ENCODE data around the gene GRID1.

Gene GRID1

GRCh38 chr10:85789125-85789524 lies 577.5 kb downstream of the GRID1 start:
- TF ChIP-seq EZH2 (IDR thresholded peaks at IDR 0.05; ENCODE audit: borderline replicate concordance, low read length) (no peak), CTCF (IDR thresholded peaks at IDR 0.05; ENCODE audit: low read length) (no peak)
- Histone ChIP-seq H3K36me3 (ENCODE audit: insufficient read depth, low read length) (no peaks in the 10 kb centered on the region), H3K9me3 (ENCODE audit: low read length) (no peaks in the 10 kb centered on the region)

DNA sequence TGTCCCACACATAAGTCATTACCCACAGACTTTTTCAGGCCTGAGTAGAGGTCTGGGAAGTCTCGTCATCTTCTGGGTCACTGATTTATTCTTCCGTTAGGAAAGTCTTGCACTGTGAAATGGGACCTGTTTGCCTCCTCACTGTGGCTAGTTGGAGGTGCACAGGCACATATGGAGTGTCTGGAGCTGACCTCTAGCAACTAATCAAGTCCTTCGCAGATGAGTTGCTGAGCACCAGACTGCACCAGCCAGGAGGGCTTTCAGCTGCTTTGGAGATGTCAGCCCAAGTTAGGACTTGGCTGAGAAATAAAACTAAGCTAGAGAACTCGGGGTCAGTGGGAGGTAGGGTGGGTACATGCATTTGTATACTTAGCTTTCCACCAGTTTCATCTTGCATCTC lies 578.0 kb downstream of the GRID1 start:
- H2AFZ ChIP-seq (ENCODE audit: low read length), result no peak overlapping the region
- no peaks in the 10 kb centered on the region for H3F3A ChIP-seq (ENCODE audit: insufficient read depth, low read length)
- H3K9me2 ChIP-seq (ENCODE audit: low read depth, low read length), result no peaks in the 10 kb centered on the region
- H3K4me3 ChIP-seq (ENCODE audit: low read depth, low read length, poor library complexity, severe bottlenecking), result no peak overlapping the region
- H3K9ac ChIP-seq (ENCODE audit: low read length), result no peak overlapping the region
- H3K27me3 ChIP-seq (ENCODE audit: insufficient read depth, low read length), result no peaks in the 10 kb centered on the region
- H3K4me2 ChIP-seq (ENCODE audit: low read length), result no peak overlapping the region
- TF ChIP-seq CTCF (IDR thresholded peaks at IDR 0.05; ENCODE audit: low read length) (no peak), EZH2 (IDR thresholded peaks at IDR 0.05; ENCODE audit: borderline replicate concordance, low read length) (no peak)
- no peak overlapping the region for H3K27ac ChIP-seq (ENCODE audit: low read depth, low read length, poor library complexity, severe bottlenecking)
- H3K79me2 ChIP-seq (ENCODE audit: insufficient read depth, low read length), result no peaks in the 10 kb centered on the region
- no peaks in the 10 kb centered on the region for H3K9me3 ChIP-seq (ENCODE audit: low read length)
- H4K20me1 ChIP-seq (ENCODE audit: insufficient read depth, low read length), result no peaks in the 10 kb centered on the region
- H3K4me1 ChIP-seq (ENCODE audit: insufficient read depth, low read length, severe bottlenecking), result no peaks in the 10 kb centered on the region
- no peaks in the 10 kb centered on the region for H3K36me3 ChIP-seq (ENCODE audit: insufficient read depth, low read length)

More at GRCh38 chr10:85789125-85789524, 577.5 kb downstream of the GRID1 start:
- Histone ChIP-seq H3K4me1 (ENCODE audit: insufficient read depth, low read length, severe bottlenecking) (no peaks in the 10 kb centered on the region), H3K9ac (ENCODE audit: low read length) (no peak overlapping the region), H2AFZ (ENCODE audit: low read length) (no peak overlapping the region), H3F3A (ENCODE audit: insufficient read depth, low read length) (no peaks in the 10 kb centered on the region), H3K27me3 (ENCODE audit: insufficient read depth, low read length) (no peaks in the 10 kb centered on the region), H3K9me2 (ENCODE audit: low read depth, low read length) (no peaks in the 10 kb centered on the region), H4K20me1 (ENCODE audit: insufficient read depth, low read length) (no peaks in the 10 kb centered on the region), H3K27ac (ENCODE audit: low read depth, low read length, poor library complexity, severe bottlenecking) (no peak overlapping the region), H3K79me2 (ENCODE audit: insufficient read depth, low read length) (no peaks in the 10 kb centered on the region), H3K4me2 (ENCODE audit: low read length) (no peak overlapping the region), H3K4me3 (ENCODE audit: low read depth, low read length, poor library complexity, severe bottlenecking) (no peak overlapping the region)

DNA sequence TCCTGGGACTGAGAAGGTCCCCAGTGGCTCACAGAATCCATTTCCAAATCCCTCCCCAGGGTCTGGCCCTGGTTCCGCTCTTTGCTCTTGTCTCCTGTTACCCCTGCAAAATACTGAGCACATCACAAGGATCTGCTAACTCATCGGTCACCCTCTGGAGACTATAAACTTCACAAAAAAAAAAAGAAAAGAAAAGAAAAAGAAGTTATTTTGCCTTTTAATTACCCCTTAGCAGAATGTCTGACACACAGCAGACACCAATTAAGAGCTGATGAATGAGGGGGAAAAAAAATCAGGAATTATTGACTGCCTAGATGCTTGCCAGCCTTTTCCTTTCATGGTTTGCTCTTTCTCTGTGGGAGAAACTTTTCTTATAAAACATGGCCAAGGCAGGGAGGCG lies 578.7 kb downstream of the GRID1 start:
- no peaks in the 10 kb centered on the region for H3K9me2 ChIP-seq (ENCODE audit: low read depth, low read length)
- H3K4me3 ChIP-seq (ENCODE audit: low read depth, low read length, poor library complexity, severe bottlenecking), result no peak overlapping the region
- H3F3A ChIP-seq (ENCODE audit: insufficient read depth, low read length), result no peaks in the 10 kb centered on the region
- no peaks in the 10 kb centered on the region for H3K4me1 ChIP-seq (ENCODE audit: insufficient read depth, low read length, severe bottlenecking)
- no peaks in the 10 kb centered on the region for H3K79me2 ChIP-seq (ENCODE audit: insufficient read depth, low read length)
- H2AFZ ChIP-seq (ENCODE audit: low read length), result no peak overlapping the region
- H3K9me3 ChIP-seq (ENCODE audit: low read length), result no peaks in the 10 kb centered on the region
- no peak overlapping the region for H3K27ac ChIP-seq (ENCODE audit: low read depth, low read length, poor library complexity, severe bottlenecking)
- H3K36me3 ChIP-seq (ENCODE audit: insufficient read depth, low read length), result no peaks in the 10 kb centered on the region
- H4K20me1 ChIP-seq (ENCODE audit: insufficient read depth, low read length), result no peaks in the 10 kb centered on the region
- no peak overlapping the region for H3K9ac ChIP-seq (ENCODE audit: low read length)
- no peak overlapping the region for H3K4me2 ChIP-seq (ENCODE audit: low read length)
- TF ChIP-seq CTCF (IDR thresholded peaks at IDR 0.05; ENCODE audit: low read length), result no peak
- no peak for TF ChIP-seq EZH2 (IDR thresholded peaks at IDR 0.05; ENCODE audit: borderline replicate concordance, low read length)
- no peaks in the 10 kb centered on the region for H3K27me3 ChIP-seq (ENCODE audit: insufficient read depth, low read length)
